ENCODE data around the gene GATA6.

GATA6 gene

GRCh38 chr18:22167471-22168241 lies 1.7 kb upstream of the GATA6 start:
- Histone ChIP-seq H3K4me3 (ENCODE audit: low read depth in 1 of 2, low read length in 2 of 2) (peak overlapping the region in 1 of 2 donors; percentile 14), H3K27me3 (ENCODE audit: control insufficient read depth in 1 of 2, insufficient read depth in 2 of 2, low read length in 2 of 2) (peaks cover 62 to 95% of the 10 kb centered on the region in 2 donors), H3K9ac (ENCODE audit: low read length) (no peak overlapping the region)

GRCh38 chr18:22168360-22168921 lies 948 bp upstream of the GATA6 start:
- H3K4me1 ChIP-seq (ENCODE audit: insufficient read depth, low read length), result peaks cover 28% of the 10 kb centered on the region
- H3K36me3 ChIP-seq (ENCODE audit: insufficient read depth, low read length), result no peaks in the 10 kb centered on the region
- H3K4me3 ChIP-seq (ENCODE audit: low read depth in 1 of 2, low read length in 2 of 2), result no peak overlapping the region
- no peak overlapping the region for H3K27ac ChIP-seq (ENCODE audit: low read depth, low read length)
- peaks cover 61 to 93% of the 10 kb centered on the region in 2 donors for H3K27me3 ChIP-seq (ENCODE audit: control insufficient read depth in 1 of 2, insufficient read depth in 2 of 2, low read length in 2 of 2)
- peaks cover 12% of the 10 kb centered on the region for H3K9me3 ChIP-seq (ENCODE audit: low read length)
- no peak overlapping the region for H3K9ac ChIP-seq (ENCODE audit: low read length)

More at GRCh38 chr18:22167471-22168241, 1.7 kb upstream of the GATA6 start:
- Histone ChIP-seq H3K36me3 (ENCODE audit: insufficient read depth, low read length) (no peaks in the 10 kb centered on the region), H3K9me3 (ENCODE audit: low read length) (peaks cover 12% of the 10 kb centered on the region), H3K27ac (ENCODE audit: low read depth, low read length) (no peak overlapping the region), H3K4me1 (ENCODE audit: insufficient read depth, low read length) (peaks cover 28% of the 10 kb centered on the region)

DNA sequence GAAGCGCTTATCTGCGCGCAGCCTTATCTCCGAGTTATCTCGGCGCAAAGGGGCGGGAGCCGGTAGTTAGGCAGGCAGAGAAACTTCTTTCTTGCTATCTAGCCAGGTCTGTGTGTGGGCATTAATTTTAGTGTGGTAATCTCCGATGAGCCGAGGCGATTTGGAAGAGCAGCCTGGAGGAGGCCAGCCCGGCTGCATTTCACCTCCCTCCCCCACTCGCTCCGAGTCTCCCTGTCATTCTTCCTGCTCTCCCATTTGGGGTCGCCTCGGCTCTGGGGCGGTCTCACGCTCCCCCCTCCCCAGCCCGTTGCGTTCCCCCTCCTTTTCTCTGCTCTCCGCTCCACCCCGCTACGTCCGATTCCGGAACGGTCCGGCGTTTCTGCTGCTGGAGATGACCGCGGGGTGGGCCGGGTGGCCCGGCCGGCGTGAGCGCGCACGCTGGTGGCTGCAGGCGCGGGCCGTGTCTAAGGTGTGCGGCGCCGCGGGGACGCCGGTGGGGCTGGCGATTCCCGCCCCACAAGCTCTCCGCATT lies 566 bp downstream of the GATA6 start:
- H3K36me3 ChIP-seq (ENCODE audit: insufficient read depth, low read length), result no peaks in the 10 kb centered on the region
- H3K4me1 ChIP-seq (ENCODE audit: insufficient read depth, low read length), result peaks cover 28% of the 10 kb centered on the region
- H3K9ac ChIP-seq (ENCODE audit: low read length), result peak overlapping the region; percentile 21
- peak overlapping the region; percentile 76 to 86 for H3K4me3 ChIP-seq (ENCODE audit: low read depth in 1 of 2, low read length in 2 of 2)
- H3K9me3 ChIP-seq (ENCODE audit: low read length), result peaks cover 12% of the 10 kb centered on the region
- H3K27me3 ChIP-seq (ENCODE audit: control insufficient read depth in 1 of 2, insufficient read depth in 2 of 2, low read length in 2 of 2), result peaks cover 51 to 89% of the 10 kb centered on the region in 2 donors
- H3K27ac ChIP-seq (ENCODE audit: low read depth, low read length), result peak overlapping the region; percentile 19

GRCh38 chr18:22170421-22171257 lies 1.2 kb downstream of the GATA6 start:
- Histone ChIP-seq H3K4me3 (ENCODE audit: low read depth in 1 of 2, low read length in 2 of 2) (peak overlapping the region; percentile 76 to 86), H3K9ac (ENCODE audit: low read length) (peak overlapping the region; percentile 21), H3K27me3 (ENCODE audit: control insufficient read depth in 1 of 2, insufficient read depth in 2 of 2, low read length in 2 of 2) (peaks cover 55 to 90% of the 10 kb centered on the region in 2 donors), H3K4me1 (ENCODE audit: insufficient read depth, low read length) (peaks cover 28% of the 10 kb centered on the region), H3K27ac (ENCODE audit: low read depth, low read length) (peak overlapping the region; percentile 19), H3K9me3 (ENCODE audit: low read length) (peaks cover 12% of the 10 kb centered on the region), H3K36me3 (ENCODE audit: insufficient read depth, low read length) (no peaks in the 10 kb centered on the region)

GRCh38 chr18:22171258-22172119 lies 2.1 kb downstream of the GATA6 start:
- no peak overlapping the region for H3K27ac ChIP-seq (ENCODE audit: low read depth, low read length)
- no peak overlapping the region for H3K9ac ChIP-seq (ENCODE audit: low read length)
- peaks cover 5% of the 10 kb centered on the region for H3K9me3 ChIP-seq (ENCODE audit: low read length)
- peak overlapping the region; percentile 76 to 86 for H3K4me3 ChIP-seq (ENCODE audit: low read depth in 1 of 2, low read length in 2 of 2)
- H3K4me1 ChIP-seq (ENCODE audit: insufficient read depth, low read length), result peaks cover 22% of the 10 kb centered on the region
- no peaks in the 10 kb centered on the region for H3K36me3 ChIP-seq (ENCODE audit: insufficient read depth, low read length)
- peaks cover 53 to 86% of the 10 kb centered on the region in 2 donors for H3K27me3 ChIP-seq (ENCODE audit: control insufficient read depth in 1 of 2, insufficient read depth in 2 of 2, low read length in 2 of 2)

DNA sequence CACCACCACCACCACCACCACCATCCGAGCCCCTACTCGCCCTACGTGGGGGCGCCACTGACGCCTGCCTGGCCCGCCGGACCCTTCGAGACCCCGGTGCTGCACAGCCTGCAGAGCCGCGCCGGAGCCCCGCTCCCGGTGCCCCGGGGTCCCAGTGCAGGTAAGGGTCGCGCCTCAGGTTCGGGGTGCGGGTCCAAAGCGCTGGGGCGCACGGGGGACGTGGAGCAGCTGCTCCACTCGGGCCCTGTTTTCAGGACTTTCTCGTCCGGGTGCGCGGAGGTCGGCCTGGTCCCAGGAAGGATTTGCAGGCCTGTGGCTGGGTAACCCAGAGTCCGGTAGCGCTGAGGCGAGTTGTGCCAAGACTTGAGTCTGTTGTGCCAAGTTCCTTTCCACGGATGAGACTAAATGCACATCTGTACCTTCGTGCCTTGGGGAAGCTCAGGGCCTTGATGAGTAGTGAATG lies 2.8 kb downstream of the GATA6 start:
- Histone ChIP-seq H3K27ac (ENCODE audit: low read depth, low read length) (no peak overlapping the region), H3K4me3 (ENCODE audit: low read depth in 1 of 2, low read length in 2 of 2) (no peak overlapping the region), H3K36me3 (ENCODE audit: insufficient read depth, low read length) (no peaks in the 10 kb centered on the region), H3K4me1 (ENCODE audit: insufficient read depth, low read length) (peaks cover 16% of the 10 kb centered on the region), H3K27me3 (ENCODE audit: control insufficient read depth in 1 of 2, insufficient read depth in 2 of 2, low read length in 2 of 2) (peaks cover 50 to 86% of the 10 kb centered on the region in 2 donors), H3K9me3 (ENCODE audit: low read length) (peaks cover 4% of the 10 kb centered on the region), H3K9ac (ENCODE audit: low read length) (no peak overlapping the region)

- Histone ChIP-seq H3K4me3 (ENCODE audit: low read depth in 1 of 2, low read length in 2 of 2) (no peak overlapping the region), H3K9me3 (ENCODE audit: low read length) (peaks cover 2% of the 10 kb centered on the region), H3K27me3 (ENCODE audit: control insufficient read depth in 1 of 2, insufficient read depth in 2 of 2, low read length in 2 of 2) (peaks cover 47 to 86% of the 10 kb centered on the region in 2 donors), H3K36me3 (ENCODE audit: insufficient read depth, low read length) (no peaks in the 10 kb centered on the region), H3K9ac (ENCODE audit: low read length) (no peak overlapping the region), H3K4me1 (ENCODE audit: insufficient read depth, low read length) (peaks cover 11% of the 10 kb centered on the region), H3K27ac (ENCODE audit: low read depth, low read length) (no peak overlapping the region)
Observed at GRCh38 chr18:22172594-22173049, 3.2 kb downstream of the GATA6 start.

DNA sequence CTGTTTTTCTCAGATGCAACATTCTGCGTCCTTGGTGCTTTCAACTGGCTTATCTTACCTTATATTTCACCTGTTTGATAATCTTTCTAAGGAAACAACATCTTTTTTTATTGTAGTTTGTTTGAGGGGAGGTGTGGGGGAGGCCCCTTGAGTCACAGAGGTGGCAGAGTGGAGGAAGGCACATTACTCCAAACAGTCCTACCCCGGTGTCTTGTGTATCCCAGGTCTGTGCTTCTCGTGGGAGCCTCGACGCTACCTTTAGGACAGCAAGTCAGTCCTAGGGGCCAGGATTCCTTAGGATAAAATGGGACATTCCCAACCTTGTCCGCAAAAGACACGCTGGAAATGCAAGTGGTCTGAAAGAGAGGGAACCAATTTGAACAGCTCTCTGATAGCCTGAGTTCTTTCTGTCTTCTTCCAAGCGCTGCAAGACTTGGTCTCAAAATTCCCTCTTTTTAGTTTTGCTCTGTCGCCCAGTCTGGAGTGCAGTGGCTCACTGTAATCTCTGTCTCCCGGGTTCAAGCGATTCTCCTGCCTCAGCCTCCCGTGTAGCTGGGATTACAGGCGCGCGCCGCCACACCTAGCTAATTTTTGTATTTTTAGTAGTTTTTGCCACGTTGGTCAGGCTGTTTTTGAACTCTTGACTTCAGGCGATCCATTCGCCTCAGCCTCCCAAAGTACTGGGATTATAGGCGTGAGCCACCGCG lies 4.0 kb downstream of the GATA6 start:
- H3K4me1 ChIP-seq (ENCODE audit: insufficient read depth, low read length), result peaks cover 4% of the 10 kb centered on the region
- no peak overlapping the region for H3K27ac ChIP-seq (ENCODE audit: low read depth, low read length)
- H3K4me3 ChIP-seq (ENCODE audit: low read depth in 1 of 2, low read length in 2 of 2), result no peak overlapping the region
- H3K9me3 ChIP-seq (ENCODE audit: low read length), result no peaks in the 10 kb centered on the region
- H3K36me3 ChIP-seq (ENCODE audit: insufficient read depth, low read length), result no peaks in the 10 kb centered on the region
- peaks cover 40 to 85% of the 10 kb centered on the region in 2 donors for H3K27me3 ChIP-seq (ENCODE audit: control insufficient read depth in 1 of 2, insufficient read depth in 2 of 2, low read length in 2 of 2)
- H3K9ac ChIP-seq (ENCODE audit: low read length), result no peak overlapping the region

- Histone ChIP-seq H3K4me3 (ENCODE audit: low read depth in 1 of 2, low read length in 2 of 2) (no peak overlapping the region), H3K27ac (ENCODE audit: low read depth, low read length) (no peak overlapping the region), H3K27me3 (ENCODE audit: control insufficient read depth in 1 of 2, insufficient read depth in 2 of 2, low read length in 2 of 2) (peaks cover 39 to 80% of the 10 kb centered on the region in 2 donors)
Observed at GRCh38 chr18:22173928-22174301, 4.5 kb downstream of the GATA6 start.

More at GRCh38 chr18:22173928-22174301, 4.5 kb downstream of the GATA6 start:
- Histone ChIP-seq H3K9me3 (ENCODE audit: low read length) (no peaks in the 10 kb centered on the region), H3K9ac (ENCODE audit: low read length) (no peak overlapping the region), H3K4me1 (ENCODE audit: insufficient read depth, low read length) (no peaks in the 10 kb centered on the region), H3K36me3 (ENCODE audit: insufficient read depth, low read length) (no peaks in the 10 kb centered on the region)
